Measurements from ENCODE around the gene PAPOLG. TPM values are rescaled to one million over a fixed set of nuclear protein-coding genes. Genes with fewer than 3 reads are reported as not detected.
A peak's percentile ranks its signal among the peaks of the same experiment; 100 is the strongest.

The PAPOLG gene
- total RNA-seq (2014; rRNA removed): 9.9 and 12.5 TPM in 2 replicates
- polyA plus RNA-seq (2012): 2.5 TPM

- peak; percentile 87 for DNase-seq (ENCODE audit: low read depth)
These were observed at the start of gene PAPOLG for GRCh38 chr2:60756097-60757087. PAPOLG (plus strand) TSS chr2:60756268; CDS start chr2:60756479, 211 bp downstream.

GRCh38 chr2:60707750-60708371 lies 48.2 kb upstream of the PAPOLG start:
- DNase-seq (ENCODE audit: low read depth): peak; percentile 42

- DNase-seq (ENCODE audit: low read depth): no peak
These were observed 47.3 kb upstream of the PAPOLG start for GRCh38 chr2:60708630-60709320.

GRCh38 chr2:60710707-60711106 lies 45.4 kb upstream of the PAPOLG start:
- DNase-seq (ENCODE audit: low read depth): peak; percentile 54

- DNase-seq (ENCODE audit: low read depth): no peak
These were observed 40.5 kb upstream of the PAPOLG start for GRCh38 chr2:60715561-60715960.

- DNase-seq (ENCODE audit: low read depth): no peak
These were observed 38.4 kb upstream of the PAPOLG start for GRCh38 chr2:60717691-60718090.

- no peak for DNase-seq (ENCODE audit: low read depth)
These were observed 36.7 kb upstream of the PAPOLG start for GRCh38 chr2:60719331-60719730.

GRCh38 chr2:60725466-60725865 lies 30.6 kb upstream of the PAPOLG start:
- no peak for DNase-seq (ENCODE audit: low read depth)

- no peak for DNase-seq (ENCODE audit: low read depth)
These were observed 27.2 kb upstream of the PAPOLG start for GRCh38 chr2:60728855-60729254.

GRCh38 chr2:60735496-60736250 lies 20.4 kb upstream of the PAPOLG start:
- DNase-seq (ENCODE audit: low read depth): no peak

GRCh38 chr2:60738679-60739078 lies 17.4 kb upstream of the PAPOLG start:
- no peak for DNase-seq (ENCODE audit: low read depth)

- DNase-seq (ENCODE audit: low read depth): no peak
These were observed 16.9 kb upstream of the PAPOLG start for GRCh38 chr2:60739156-60739555.

- no peak for DNase-seq (ENCODE audit: low read depth)
These were observed 14.5 kb upstream of the PAPOLG start for GRCh38 chr2:60741576-60741975.

GRCh38 chr2:60742419-60742818 lies 13.6 kb upstream of the PAPOLG start:
- DNase-seq (ENCODE audit: low read depth): no peak

GRCh38 chr2:60745330-60745729 lies 10.7 kb upstream of the PAPOLG start:
- no peak for DNase-seq (ENCODE audit: low read depth)

GRCh38 chr2:60745761-60746160 lies 10.3 kb upstream of the PAPOLG start:
- peak; percentile 68 for DNase-seq (ENCODE audit: low read depth)

GRCh38 chr2:60746318-60746717 lies 9.8 kb upstream of the PAPOLG start:
- peak; percentile 51 for DNase-seq (ENCODE audit: low read depth)

GRCh38 chr2:60759654-60760053 lies 3.6 kb downstream of the PAPOLG start:
- DNase-seq (ENCODE audit: low read depth): no peak

- DNase-seq (ENCODE audit: low read depth): peak; percentile 26
These were observed 8.9 kb downstream of the PAPOLG start for GRCh38 chr2:60764736-60765534.

GRCh38 chr2:60766283-60766682 lies 10.2 kb downstream of the PAPOLG start:
- DNase-seq (ENCODE audit: low read depth): no peak

All from LHCN-M2 (cell line).